SK-N-SH treated with all-trans-retinoic acid at 6 μM for 48 hours (cell line): ENCODE data around the gene ARRDC4.

ENCODE experiments used
- ATAC-seq: fragments of 200-7000 bp; cut with Tn5 transposase; 3 replicates; pipeline ENCODE4 v1.9.1; 2020; ENCODE audit warnings: mild to moderate bottlenecking, moderate library complexity
- ARNTL ChIP-seq: fragments of 450-650 bp; formaldehyde crosslinking; IDR thresholded peaks from 2 replicates; pipeline ENCODE4 v1.5.0; 2020; ENCODE audit warnings: low read depth, mild to moderate bottlenecking, moderate library complexity, borderline replicate concordance
- CREB5 ChIP-seq: fragments of 250-450 bp; sonication (Bioruptor Pico); IDR thresholded peaks from 2 replicates; pipeline ENCODE4 v1.5.1; 2020; ENCODE audit warnings: low read depth, mild to moderate bottlenecking, moderate library complexity
- CSDC2 ChIP-seq: fragments of 250-450 bp; sonication (Bioruptor Pico); IDR thresholded peaks from 2 replicates; pipeline ENCODE4 v1.5.0; 2020; ENCODE audit warnings: mild to moderate bottlenecking, moderate library complexity
- ESRRG ChIP-seq: fragments of 250-450 bp; sonication (Bioruptor Pico); IDR thresholded peaks from 2 replicates; pipeline ENCODE4 v1.6.1; 2021; ENCODE audit warnings: mild to moderate bottlenecking
- GLIS3 ChIP-seq: fragments of 250-450 bp; sonication (Bioruptor Pico); IDR thresholded peaks from 2 replicates; pipeline ENCODE4 v1.5.0; 2020; ENCODE audit warnings: mild to moderate bottlenecking, moderate library complexity
- ISL1 ChIP-seq: fragments of 250-450 bp; sonication (Bioruptor Pico); IDR thresholded peaks from 2 replicates; pipeline ENCODE4 v2.1.2; 2022; ENCODE audit warnings: mild to moderate bottlenecking, moderate library complexity
- OSR1 ChIP-seq: fragments of 250-450 bp; sonication (Bioruptor Pico); IDR thresholded peaks from 2 replicates; pipeline ENCODE4 v1.8.0; 2022; ENCODE audit warnings: moderate library complexity, mild to moderate bottlenecking, inconsistent platforms
- POU6F1 ChIP-seq: fragments of 250-450 bp; sonication (Bioruptor Pico); IDR thresholded peaks from 2 replicates; pipeline ENCODE4 v1.8.0; 2021; ENCODE audit warnings: low read depth, mild to moderate bottlenecking, moderate library complexity, borderline replicate concordance
- PPARA ChIP-seq: fragments of 250-450 bp; sonication (Bioruptor Pico); IDR thresholded peaks from 2 replicates; pipeline ENCODE4 v1.5.0; 2020; ENCODE audit warnings: mild to moderate bottlenecking, borderline replicate concordance
- RARB ChIP-seq: fragments of 250-450 bp; sonication (Bioruptor Pico); IDR thresholded peaks from 2 replicates; pipeline ENCODE4 v1.8.0; 2021; ENCODE audit warnings: mild to moderate bottlenecking, moderate library complexity
- SNAI2 ChIP-seq: fragments of 250-450 bp; sonication (Bioruptor Pico); IDR thresholded peaks from 2 replicates; pipeline ENCODE4 v1.5.0; 2020; ENCODE audit warnings: mild to moderate bottlenecking, moderate library complexity
- TCF4 ChIP-seq: fragments of 250-450 bp; sonication (Bioruptor Pico); IDR thresholded peaks from 2 replicates; pipeline ENCODE4 v1.8.0; 2021; ENCODE audit warnings: mild to moderate bottlenecking, moderate library complexity, borderline replicate concordance
- TOX ChIP-seq: fragments of 250-450 bp; sonication (Bioruptor Pico); IDR thresholded peaks from 2 replicates; pipeline ENCODE4 v1.8.0; 2021; ENCODE audit warnings: mild to moderate bottlenecking, moderate library complexity, borderline replicate concordance
- ZC3H10 ChIP-seq: fragments of 250-450 bp; sonication (Bioruptor Pico); IDR thresholded peaks from 2 replicates; pipeline ENCODE4 v1.5.1; 2021; ENCODE audit warnings: mild to moderate bottlenecking, moderate library complexity
- ZFP3 ChIP-seq: fragments of 250-450 bp; sonication (Bioruptor Pico); IDR thresholded peaks from 2 replicates; pipeline ENCODE4 v1.5.0; 2020; ENCODE audit warnings: mild to moderate bottlenecking, moderate library complexity
- ZFP30 ChIP-seq: fragments of 450-650 bp; formaldehyde crosslinking; IDR thresholded peaks from 2 replicates; pipeline ENCODE4 v1.5.0; 2022; ENCODE audit warnings: mild to moderate bottlenecking, moderate library complexity
- ZNF565 ChIP-seq: fragments of 450-650 bp; formaldehyde crosslinking; conservative IDR thresholded peaks from 2 replicates; pipeline ENCODE4 v1.5.0; 2020; ENCODE audit warnings: low read depth, mild to moderate bottlenecking, moderate library complexity
- ZNF70 ChIP-seq: fragments of 450-650 bp; formaldehyde crosslinking; IDR thresholded peaks from 2 replicates; pipeline ENCODE4 v1.5.0; 2020; ENCODE audit warnings: mild to moderate bottlenecking, moderate library complexity
- ZNF8 ChIP-seq: fragments of 450-650 bp; formaldehyde crosslinking; IDR thresholded peaks from 2 replicates; pipeline ENCODE4 v1.5.0; 2020; ENCODE audit warnings: mild to moderate bottlenecking, moderate library complexity
- TF ChIP-seq, protein P1 (sequence below): fragments of 250-450 bp; sonication (Bioruptor Pico); IDR thresholded peaks from 2 replicates; pipeline ENCODE4 v1.5.0; 2020; ENCODE audit warnings: mild to moderate bottlenecking, moderate library complexity
- TF ChIP-seq, protein P2 (sequence below): fragments of 250-450 bp; sonication (Bioruptor Pico); IDR thresholded peaks from 2 replicates; pipeline ENCODE4 v1.8.0; 2020; ENCODE audit warnings: mild to moderate bottlenecking, moderate library complexity, borderline replicate concordance

Gene ARRDC4

GRCh38 chr15:98009971-98010370 lies 49.5 kb downstream of the ARRDC4 start:
- TF ChIP-seq, protein P1, sequence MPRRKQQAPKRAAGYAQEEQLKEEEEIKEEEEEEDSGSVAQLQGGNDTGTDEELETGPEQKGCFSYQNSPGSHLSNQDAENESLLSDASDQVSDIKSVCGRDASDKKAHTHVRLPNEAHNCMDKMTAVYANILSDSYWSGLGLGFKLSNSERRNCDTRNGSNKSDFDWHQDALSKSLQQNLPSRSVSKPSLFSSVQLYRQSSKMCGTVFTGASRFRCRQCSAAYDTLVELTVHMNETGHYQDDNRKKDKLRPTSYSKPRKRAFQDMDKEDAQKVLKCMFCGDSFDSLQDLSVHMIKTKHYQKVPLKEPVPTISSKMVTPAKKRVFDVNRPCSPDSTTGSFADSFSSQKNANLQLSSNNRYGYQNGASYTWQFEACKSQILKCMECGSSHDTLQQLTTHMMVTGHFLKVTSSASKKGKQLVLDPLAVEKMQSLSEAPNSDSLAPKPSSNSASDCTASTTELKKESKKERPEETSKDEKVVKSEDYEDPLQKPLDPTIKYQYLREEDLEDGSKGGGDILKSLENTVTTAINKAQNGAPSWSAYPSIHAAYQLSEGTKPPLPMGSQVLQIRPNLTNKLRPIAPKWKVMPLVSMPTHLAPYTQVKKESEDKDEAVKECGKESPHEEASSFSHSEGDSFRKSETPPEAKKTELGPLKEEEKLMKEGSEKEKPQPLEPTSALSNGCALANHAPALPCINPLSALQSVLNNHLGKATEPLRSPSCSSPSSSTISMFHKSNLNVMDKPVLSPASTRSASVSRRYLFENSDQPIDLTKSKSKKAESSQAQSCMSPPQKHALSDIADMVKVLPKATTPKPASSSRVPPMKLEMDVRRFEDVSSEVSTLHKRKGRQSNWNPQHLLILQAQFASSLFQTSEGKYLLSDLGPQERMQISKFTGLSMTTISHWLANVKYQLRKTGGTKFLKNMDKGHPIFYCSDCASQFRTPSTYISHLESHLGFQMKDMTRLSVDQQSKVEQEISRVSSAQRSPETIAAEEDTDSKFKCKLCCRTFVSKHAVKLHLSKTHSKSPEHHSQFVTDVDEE, result no peak
- no peak for TF ChIP-seq RARB (CRISPR knock-in tag)
- TF ChIP-seq ZNF70 (CRISPR knock-in tag), result no peak
- no peak for TF ChIP-seq POU6F1 (CRISPR knock-in tag)
- TF ChIP-seq, protein P2, sequence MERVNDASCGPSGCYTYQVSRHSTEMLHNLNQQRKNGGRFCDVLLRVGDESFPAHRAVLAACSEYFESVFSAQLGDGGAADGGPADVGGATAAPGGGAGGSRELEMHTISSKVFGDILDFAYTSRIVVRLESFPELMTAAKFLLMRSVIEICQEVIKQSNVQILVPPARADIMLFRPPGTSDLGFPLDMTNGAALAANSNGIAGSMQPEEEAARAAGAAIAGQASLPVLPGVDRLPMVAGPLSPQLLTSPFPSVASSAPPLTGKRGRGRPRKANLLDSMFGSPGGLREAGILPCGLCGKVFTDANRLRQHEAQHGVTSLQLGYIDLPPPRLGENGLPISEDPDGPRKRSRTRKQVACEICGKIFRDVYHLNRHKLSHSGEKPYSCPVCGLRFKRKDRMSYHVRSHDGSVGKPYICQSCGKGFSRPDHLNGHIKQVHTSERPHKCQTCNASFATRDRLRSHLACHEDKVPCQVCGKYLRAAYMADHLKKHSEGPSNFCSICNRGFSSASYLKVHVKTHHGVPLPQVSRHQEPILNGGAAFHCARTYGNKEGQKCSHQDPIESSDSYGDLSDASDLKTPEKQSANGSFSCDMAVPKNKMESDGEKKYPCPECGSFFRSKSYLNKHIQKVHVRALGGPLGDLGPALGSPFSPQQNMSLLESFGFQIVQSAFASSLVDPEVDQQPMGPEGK (CRISPR knock-in tag), result no peak
- TF ChIP-seq GLIS3 (CRISPR knock-in tag), result no peak
- no peak for TF ChIP-seq PPARA (CRISPR knock-in tag)
- TF ChIP-seq CSDC2, result no peak
- no peak for TF ChIP-seq ESRRG
- TF ChIP-seq CREB5 (CRISPR knock-in tag), result no peak
- no peak for ATAC-seq

DNA sequence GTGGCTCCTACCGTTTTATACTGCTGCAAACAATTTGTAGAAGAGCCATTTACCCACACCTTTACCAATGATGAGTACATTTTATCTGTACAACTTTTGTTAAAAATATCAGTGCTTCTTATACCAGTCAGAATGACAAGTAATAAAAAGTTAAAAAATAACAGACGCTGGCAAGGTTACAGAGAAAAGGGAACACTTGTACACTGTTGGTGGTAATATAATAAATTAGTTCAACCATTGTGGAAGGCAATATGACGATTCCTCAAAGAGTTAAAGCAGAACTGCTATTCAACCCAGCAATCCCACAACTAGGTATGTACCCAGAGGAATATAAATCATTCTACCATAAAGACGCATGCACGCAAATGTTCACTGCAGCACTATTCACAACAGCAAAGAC lies 51.9 kb downstream of the ARRDC4 start:
- TF ChIP-seq ZFP3 (CRISPR knock-in tag) (no peak), ZFP30 (no peak), RARB (CRISPR knock-in tag) (no peak), SNAI2 (CRISPR knock-in tag) (no peak), POU6F1 (CRISPR knock-in tag) (no peak), CSDC2 (no peak), ZC3H10 (CRISPR knock-in tag) (no peak), TOX (CRISPR knock-in tag) (no peak), ZNF8 (CRISPR knock-in tag) (no peak), ESRRG (no peak), ZNF565 (CRISPR knock-in tag) (no peak), ARNTL (no peak), TCF4 (CRISPR knock-in tag) (no peak), ZNF70 (CRISPR knock-in tag) (no peak), OSR1 (CRISPR knock-in tag) (no peak), PPARA (CRISPR knock-in tag) (no peak), ISL1 (CRISPR knock-in tag) (no peak), CREB5 (CRISPR knock-in tag) (no peak)
- TF ChIP-seq, protein P2 (CRISPR knock-in tag), result no peak
- TF ChIP-seq, protein P1, result no peak
- ATAC-seq, result no peak
